ENCODE measurements around the gene SMPD3. TPM values are rescaled to one million over a fixed set of nuclear protein-coding genes. Genes with fewer than 3 reads are reported as not detected.

Gene SMPD3
- total RNA-seq, 1 experiment from 2014 or later, result 2.4 TPM

DNA sequence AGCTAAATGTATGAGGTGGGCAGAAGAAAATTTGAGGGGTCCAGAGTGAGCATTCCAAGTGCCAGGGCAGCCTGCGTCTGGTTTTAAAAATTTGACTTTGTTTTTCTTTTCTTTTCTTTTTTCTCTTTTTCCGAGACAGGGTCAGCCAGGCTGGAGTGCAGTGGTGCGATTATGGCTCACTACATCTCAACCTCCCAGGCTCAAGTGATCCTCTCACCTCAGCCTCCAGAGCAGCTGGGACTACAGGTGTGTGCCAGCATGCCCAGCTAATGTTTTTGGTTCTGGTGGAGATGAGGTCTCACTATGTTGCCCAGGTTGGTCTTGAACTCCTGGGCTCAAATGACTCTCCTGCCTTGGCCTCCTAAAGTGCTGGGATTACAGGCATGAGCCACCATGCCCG, 15.6 kb downstream of the SMPD3 start:
- POLR2A ChIA-PET, result no interaction called here
- TF ChIP-seq, protein P1, sequence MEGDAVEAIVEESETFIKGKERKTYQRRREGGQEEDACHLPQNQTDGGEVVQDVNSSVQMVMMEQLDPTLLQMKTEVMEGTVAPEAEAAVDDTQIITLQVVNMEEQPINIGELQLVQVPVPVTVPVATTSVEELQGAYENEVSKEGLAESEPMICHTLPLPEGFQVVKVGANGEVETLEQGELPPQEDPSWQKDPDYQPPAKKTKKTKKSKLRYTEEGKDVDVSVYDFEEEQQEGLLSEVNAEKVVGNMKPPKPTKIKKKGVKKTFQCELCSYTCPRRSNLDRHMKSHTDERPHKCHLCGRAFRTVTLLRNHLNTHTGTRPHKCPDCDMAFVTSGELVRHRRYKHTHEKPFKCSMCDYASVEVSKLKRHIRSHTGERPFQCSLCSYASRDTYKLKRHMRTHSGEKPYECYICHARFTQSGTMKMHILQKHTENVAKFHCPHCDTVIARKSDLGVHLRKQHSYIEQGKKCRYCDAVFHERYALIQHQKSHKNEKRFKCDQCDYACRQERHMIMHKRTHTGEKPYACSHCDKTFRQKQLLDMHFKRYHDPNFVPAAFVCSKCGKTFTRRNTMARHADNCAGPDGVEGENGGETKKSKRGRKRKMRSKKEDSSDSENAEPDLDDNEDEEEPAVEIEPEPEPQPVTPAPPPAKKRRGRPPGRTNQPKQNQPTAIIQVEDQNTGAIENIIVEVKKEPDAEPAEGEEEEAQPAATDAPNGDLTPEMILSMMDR (IDR thresholded peaks at IDR 0.05; ENCODE audit: insufficient read depth in 1 of 2, low read depth in 1 of 2, low read length in 1 of 2, severe bottlenecking in 1 of 2, unreplicated experiment in 1 of 2), result no peak
- H3K4me3 ChIP-seq (ENCODE audit: low read depth, low read length), result no peak overlapping the region
- CTCF ChIA-PET, result no interaction called here
- intact Hi-C loops (cut with micrococcal nuclease; ENCODE audit: unreplicated experiment), result no loop called here
- Mint-ChIP-seq H3K27ac (ENCODE audit: unreplicated experiment) (no peak overlapping the region), H3K27me3 (ENCODE audit: insufficient read depth, unreplicated experiment) (no peaks in the 10 kb centered on the region), H3K4me3 (ENCODE audit: unreplicated experiment) (no peak overlapping the region), H3K9me3 (ENCODE audit: unreplicated experiment) (peaks cover 18% of the 10 kb centered on the region), H3K36me3 (ENCODE audit: insufficient read depth, unreplicated experiment) (no peaks in the 10 kb centered on the region), H3K4me1 (ENCODE audit: low read depth, unreplicated experiment) (no peaks in the 10 kb centered on the region)
- DNase-seq, result no peak
- BruUV-seq (replicated peaks), result no TSS peak
- H3K9me3 ChIP-seq, result peaks cover 7% of the 10 kb centered on the region; the same call in 1 of the 2 replicates
- no peaks in the 10 kb centered on the region for H3K4me1 ChIP-seq
- H3K27me3 ChIP-seq (replicated peaks; ENCODE audit: control insufficient read depth, insufficient read depth, low read length), result no peaks in the 10 kb centered on the region
- no peaks in the 10 kb centered on the region for H3K36me3 ChIP-seq (ENCODE audit: control insufficient read depth, insufficient read depth, low read length)

DNA sequence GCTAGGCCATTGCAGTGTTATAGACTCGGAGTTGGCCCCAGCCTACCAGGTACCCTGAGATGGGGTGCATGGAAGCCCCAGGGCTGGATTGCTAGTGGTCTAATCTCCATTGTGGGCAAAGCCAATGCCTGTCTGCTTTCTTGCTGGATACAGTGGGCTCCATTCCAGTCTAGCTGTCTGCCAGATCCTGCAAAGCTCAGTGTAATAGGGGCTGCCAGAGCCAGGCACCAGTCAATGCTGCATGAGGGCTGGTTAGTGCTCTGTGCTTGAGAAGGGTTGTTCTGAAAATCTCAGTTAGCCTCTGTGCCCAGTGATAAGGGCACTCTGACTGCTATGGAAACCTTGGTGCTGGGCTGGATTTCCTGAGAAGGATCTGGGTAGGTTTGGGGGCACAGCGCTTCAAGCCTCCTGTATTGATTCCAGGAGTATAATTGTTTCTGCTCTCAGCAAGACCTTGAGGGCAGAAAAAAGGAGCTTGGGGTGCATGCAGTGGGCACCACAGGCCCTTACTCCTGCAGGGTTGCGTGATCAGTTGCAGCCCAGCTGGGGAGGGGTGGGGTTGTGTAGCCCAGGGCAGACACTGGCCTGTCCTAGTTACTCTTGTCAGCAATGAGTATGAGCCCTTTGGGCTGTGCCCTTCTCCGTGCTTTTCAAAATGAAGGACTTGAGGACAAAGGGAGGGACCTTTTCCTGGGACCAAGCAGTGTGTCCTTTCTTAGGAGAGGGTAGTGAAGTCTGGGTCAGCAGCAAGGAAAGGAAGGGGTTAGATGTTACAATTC, 19.0 kb downstream of the SMPD3 start:
- TF ChIP-seq, protein P1 (IDR thresholded peaks at IDR 0.05; ENCODE audit: insufficient read depth in 1 of 2, low read depth in 1 of 2, low read length in 1 of 2, severe bottlenecking in 1 of 2, unreplicated experiment in 1 of 2), result no peak
- H3K9me3 ChIP-seq, result no peaks in the 10 kb centered on the region
- H3K36me3 Mint-ChIP-seq (ENCODE audit: insufficient read depth, unreplicated experiment), result no peaks in the 10 kb centered on the region
- POLR2A ChIA-PET, result no interaction called here
- CTCF ChIA-PET, result no interaction called here
- intact Hi-C loops (cut with micrococcal nuclease; ENCODE audit: unreplicated experiment), result no loop called here
- H3K36me3 ChIP-seq (ENCODE audit: control insufficient read depth, insufficient read depth, low read length), result no peaks in the 10 kb centered on the region
- no peaks in the 10 kb centered on the region for H3K27me3 Mint-ChIP-seq (ENCODE audit: insufficient read depth, unreplicated experiment)
- no peak overlapping the region for H3K4me3 Mint-ChIP-seq (ENCODE audit: unreplicated experiment)
- H3K4me1 ChIP-seq, result no peaks in the 10 kb centered on the region
- H3K4me3 ChIP-seq (ENCODE audit: low read depth, low read length), result no peak overlapping the region
- H3K9me3 Mint-ChIP-seq (ENCODE audit: unreplicated experiment), result no peaks in the 10 kb centered on the region
- H3K4me1 Mint-ChIP-seq (ENCODE audit: low read depth, unreplicated experiment), result no peaks in the 10 kb centered on the region
- BruUV-seq (replicated peaks), result no TSS peak
- no peak overlapping the region for H3K27ac Mint-ChIP-seq (ENCODE audit: unreplicated experiment)
- DNase-seq, result no peak
- H3K27me3 ChIP-seq (replicated peaks; ENCODE audit: control insufficient read depth, insufficient read depth, low read length), result no peaks in the 10 kb centered on the region

DNA sequence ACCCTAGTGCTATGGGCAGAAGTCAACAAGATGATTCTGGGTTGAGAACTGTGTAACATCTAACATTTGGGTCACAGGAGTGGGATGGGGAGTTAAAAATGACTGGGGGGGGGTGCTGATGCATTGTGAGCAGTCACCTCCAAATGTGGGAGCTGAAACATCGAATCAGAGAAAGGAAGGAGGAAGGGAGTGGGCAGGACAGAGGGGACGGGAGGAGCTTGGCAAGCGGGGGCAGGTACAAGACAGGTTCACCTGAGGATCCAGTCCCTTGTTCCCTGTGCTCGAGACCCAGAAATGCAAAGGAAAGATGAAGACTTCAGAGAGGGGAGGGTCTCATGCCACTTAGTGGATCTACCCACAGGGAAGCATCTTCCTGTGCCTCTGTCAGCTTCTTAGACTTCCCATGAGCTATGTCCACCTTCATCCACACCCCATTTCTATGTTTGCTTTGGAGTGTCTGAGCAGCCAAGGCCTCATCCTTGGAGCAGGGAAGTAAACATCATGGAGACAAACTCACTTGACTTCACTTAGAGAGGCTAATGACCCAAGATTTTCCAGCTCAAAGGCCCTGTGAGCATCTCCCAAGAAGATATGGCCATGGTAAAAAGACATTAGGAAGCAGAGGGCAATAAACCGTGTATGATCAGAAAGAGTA, 20.5 kb downstream of the SMPD3 start:
- intact Hi-C loops (cut with micrococcal nuclease; ENCODE audit: unreplicated experiment), result no loop called here
- Histone ChIP-seq H3K27me3 (replicated peaks; ENCODE audit: control insufficient read depth, insufficient read depth, low read length) (no peaks in the 10 kb centered on the region), H3K4me3 (ENCODE audit: low read depth, low read length) (no peak overlapping the region), H3K36me3 (ENCODE audit: control insufficient read depth, insufficient read depth, low read length) (no peaks in the 10 kb centered on the region), H3K4me1 (no peaks in the 10 kb centered on the region), H3K9me3 (no peaks in the 10 kb centered on the region)
- H3K27ac Mint-ChIP-seq (ENCODE audit: unreplicated experiment), result no peak overlapping the region
- CTCF ChIA-PET, result no interaction called here
- no TSS peak for BruUV-seq (replicated peaks)
- H3K4me3 Mint-ChIP-seq (ENCODE audit: unreplicated experiment), result no peak overlapping the region
- H3K36me3 Mint-ChIP-seq (ENCODE audit: insufficient read depth, unreplicated experiment), result no peaks in the 10 kb centered on the region
- no peak for DNase-seq
- POLR2A ChIA-PET, result no interaction called here
- H3K4me1 Mint-ChIP-seq (ENCODE audit: low read depth, unreplicated experiment), result no peaks in the 10 kb centered on the region
- TF ChIP-seq, protein P1 (IDR thresholded peaks at IDR 0.05; ENCODE audit: insufficient read depth in 1 of 2, low read depth in 1 of 2, low read length in 1 of 2, severe bottlenecking in 1 of 2, unreplicated experiment in 1 of 2), result no peak
- no peaks in the 10 kb centered on the region for H3K9me3 Mint-ChIP-seq (ENCODE audit: unreplicated experiment)
- no peaks in the 10 kb centered on the region for H3K27me3 Mint-ChIP-seq (ENCODE audit: insufficient read depth, unreplicated experiment)

Data from Caco-2 (cell line).